Hepatocyte (in vitro differentiated cells): ENCODE results near the gene STN1. TPM values are rescaled to one million over a fixed set of nuclear protein-coding genes. Genes with fewer than 3 reads are reported as not detected.

ENCODE experiments used
- DNase-seq: peaks from one replicate; pipeline ENCODE4 v3.0.0-alpha.2; 2016; ENCODE audit warnings: low spot score
- H2AFZ ChIP-seq: fragments of 200-600 bp; sonication (generic); 2 replicates; pipeline ENCODE4 v1.6.0; 2016; ENCODE audit warnings: antibody characterized with exemption, mild to moderate bottlenecking
- H3K27ac ChIP-seq: fragments of 200-600 bp; sonication (generic); 2 replicates; pipeline ENCODE4 v1.5.1; 2016; ENCODE audit warnings: mild to moderate bottlenecking
- H3K27me3 ChIP-seq: fragments of 200-600 bp; sonication (generic); 2 replicates; pipeline ENCODE4 v1.6.1; 2016
- H3K36me3 ChIP-seq: fragments of 200-600 bp; sonication (generic); replicated peaks from 2 replicates; pipeline ENCODE4 v1.5.1; 2016; ENCODE audit warnings: low read depth; ENCODE audit not compliant: insufficient read depth
- H3K4me1 ChIP-seq: fragments of 200-600 bp; sonication (generic); 2 replicates; pipeline ENCODE4 v1.5.1; 2016; ENCODE audit warnings: mild to moderate bottlenecking, moderate library complexity; ENCODE audit not compliant: insufficient read depth
- H3K4me2 ChIP-seq: fragments of 200-600 bp; sonication (generic); 2 replicates; pipeline ENCODE4 v1.6.0; 2016
- H3K4me3 ChIP-seq: fragments of 200-600 bp; sonication (generic); 2 replicates; pipeline ENCODE4 v1.5.1; 2016; ENCODE audit warnings: mild to moderate bottlenecking
- H3K79me2 ChIP-seq: fragments of 200-600 bp; sonication (generic); 2 replicates; pipeline ENCODE4 v1.6.0; 2017; ENCODE audit warnings: mild to moderate bottlenecking
- H3K9me2 ChIP-seq: fragments of 200-600 bp; sonication (generic); replicated peaks from 2 replicates; pipeline ENCODE4 v1.6.0; 2017; ENCODE audit warnings: mild to moderate bottlenecking; ENCODE audit not compliant: insufficient read depth
- H3K9me3 ChIP-seq: fragments of 200-600 bp; sonication (generic); 2 replicates; pipeline ENCODE4 v1.5.1; 2016; ENCODE audit warnings: low read depth, mild to moderate bottlenecking
- H4K20me1 ChIP-seq: fragments of 200-600 bp; sonication (generic); 2 replicates; pipeline ENCODE4 v1.6.0; 2016; ENCODE audit warnings: mild to moderate bottlenecking; ENCODE audit not compliant: insufficient read depth, poor library complexity, severe bottlenecking
- EZH2 ChIP-seq: fragments of 200-600 bp; sonication (generic); IDR thresholded peaks from 2 replicates; pipeline ENCODE4 v1.6.1; 2016; ENCODE audit warnings: antibody characterized with exemption, mild to moderate bottlenecking, borderline replicate concordance
- EZH2phosphoT487 ChIP-seq: fragments of 200-600 bp; sonication (generic); IDR thresholded peaks from one replicate; pipeline ENCODE4 v1.6.1; 2018; ENCODE audit warnings: antibody characterized with exemption, mild to moderate bottlenecking, low read depth, moderate library complexity; ENCODE audit not compliant: unreplicated experiment, severe bottlenecking
- WGBS: methylation state at CpG from one replicate; pipeline ENCODE4 v1.1.6; 2016; ENCODE audit warnings: low lambda C conversion rate; ENCODE audit errors: missing lambda C conversion rate; 5-methylcytosine and 5-hydroxymethylcytosine counted together
- polyA plus RNA-seq: library from polyadenylated mRNA; unstranded; fragments of >200 nt; fragmentation: Nextera tagmentation; extraction: Ambion mirVana; gene quantifications from 2 replicates; pipeline ENCODE4 v1.2.1, GENCODE V29; 2016
- total RNA-seq: library from RNA; depleted of rRNA; stranded (reverse); fragments of >200 nt; gene quantifications from 2 replicates; pipeline ENCODE4 v1.2.3, GENCODE V29; 2014
- TF ChIP-seq, protein P1 (sequence below): fragments of 200-600 bp; sonication (generic); IDR thresholded peaks from 2 replicates; pipeline ENCODE4 v1.5.1; 2016; ENCODE audit warnings: antibody characterized with exemption, mild to moderate bottlenecking; ENCODE audit not compliant: poor library complexity

The STN1 gene
- total and polyA plus RNA-seq, 2 experiments from 2014 or later, result 20.1 to 20.2 TPM

- no peak for DNase-seq
- no peaks in the 10 kb centered on the region for H4K20me1 ChIP-seq
- peaks cover 5% of the 10 kb centered on the region for H3K4me1 ChIP-seq
- H3K36me3 ChIP-seq, result no peaks in the 10 kb centered on the region
- no peak overlapping the region for H3K4me3 ChIP-seq
- H3K9me2 ChIP-seq, result no peaks in the 10 kb centered on the region
- H2AFZ ChIP-seq, result no peak overlapping the region
- WGBS, result 88% methylated on average over 1 of the region's 1 CpG
- H3K9me3 ChIP-seq, result no peaks in the 10 kb centered on the region
- H3K27me3 ChIP-seq, result no peaks in the 10 kb centered on the region
- no peak overlapping the region for H3K27ac ChIP-seq
- no peak overlapping the region for H3K4me2 ChIP-seq
- H3K79me2 ChIP-seq, result no peaks in the 10 kb centered on the region
- TF ChIP-seq, protein P1, sequence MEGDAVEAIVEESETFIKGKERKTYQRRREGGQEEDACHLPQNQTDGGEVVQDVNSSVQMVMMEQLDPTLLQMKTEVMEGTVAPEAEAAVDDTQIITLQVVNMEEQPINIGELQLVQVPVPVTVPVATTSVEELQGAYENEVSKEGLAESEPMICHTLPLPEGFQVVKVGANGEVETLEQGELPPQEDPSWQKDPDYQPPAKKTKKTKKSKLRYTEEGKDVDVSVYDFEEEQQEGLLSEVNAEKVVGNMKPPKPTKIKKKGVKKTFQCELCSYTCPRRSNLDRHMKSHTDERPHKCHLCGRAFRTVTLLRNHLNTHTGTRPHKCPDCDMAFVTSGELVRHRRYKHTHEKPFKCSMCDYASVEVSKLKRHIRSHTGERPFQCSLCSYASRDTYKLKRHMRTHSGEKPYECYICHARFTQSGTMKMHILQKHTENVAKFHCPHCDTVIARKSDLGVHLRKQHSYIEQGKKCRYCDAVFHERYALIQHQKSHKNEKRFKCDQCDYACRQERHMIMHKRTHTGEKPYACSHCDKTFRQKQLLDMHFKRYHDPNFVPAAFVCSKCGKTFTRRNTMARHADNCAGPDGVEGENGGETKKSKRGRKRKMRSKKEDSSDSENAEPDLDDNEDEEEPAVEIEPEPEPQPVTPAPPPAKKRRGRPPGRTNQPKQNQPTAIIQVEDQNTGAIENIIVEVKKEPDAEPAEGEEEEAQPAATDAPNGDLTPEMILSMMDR, result no peak
- TF ChIP-seq EZH2 (no peak), EZH2phosphoT487 (no peak)
Observed at GRCh38 chr10:103868200-103868599, 49.8 kb downstream of the STN1 start.

DNA sequence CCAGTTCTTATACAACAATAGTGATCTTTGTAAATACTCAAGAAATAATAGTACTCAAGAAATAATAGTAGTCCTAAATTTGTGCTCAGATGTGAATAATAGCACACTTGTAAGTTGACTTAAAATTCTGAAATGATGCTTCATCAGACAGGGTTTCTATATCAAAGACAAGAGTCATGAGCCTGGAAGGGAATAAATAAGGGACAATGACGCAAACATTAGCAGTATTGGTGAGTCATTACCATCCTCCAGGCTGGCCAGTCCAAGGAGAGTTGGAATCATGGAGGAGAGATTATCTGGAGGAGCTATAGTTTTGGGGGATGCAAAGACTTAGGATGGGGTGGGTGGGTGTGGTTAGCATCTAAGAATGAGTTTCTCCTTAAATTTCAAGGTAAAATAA, 56.5 kb downstream of the STN1 start:
- Histone ChIP-seq H3K9me2 (no peaks in the 10 kb centered on the region), H4K20me1 (no peaks in the 10 kb centered on the region), H3K79me2 (no peaks in the 10 kb centered on the region), H3K4me3 (no peak overlapping the region), H3K27me3 (no peaks in the 10 kb centered on the region), H3K36me3 (no peaks in the 10 kb centered on the region), H3K4me1 (no peaks in the 10 kb centered on the region), H2AFZ (no peak overlapping the region), H3K4me2 (no peak overlapping the region), H3K9me3 (no peaks in the 10 kb centered on the region), H3K27ac (no peak overlapping the region)
- WGBS, result 90% methylated on average over 1 of the region's 1 CpG
- TF ChIP-seq EZH2 (no peak), EZH2phosphoT487 (no peak)
- TF ChIP-seq, protein P1, result no peak
- no peak for DNase-seq

DNA sequence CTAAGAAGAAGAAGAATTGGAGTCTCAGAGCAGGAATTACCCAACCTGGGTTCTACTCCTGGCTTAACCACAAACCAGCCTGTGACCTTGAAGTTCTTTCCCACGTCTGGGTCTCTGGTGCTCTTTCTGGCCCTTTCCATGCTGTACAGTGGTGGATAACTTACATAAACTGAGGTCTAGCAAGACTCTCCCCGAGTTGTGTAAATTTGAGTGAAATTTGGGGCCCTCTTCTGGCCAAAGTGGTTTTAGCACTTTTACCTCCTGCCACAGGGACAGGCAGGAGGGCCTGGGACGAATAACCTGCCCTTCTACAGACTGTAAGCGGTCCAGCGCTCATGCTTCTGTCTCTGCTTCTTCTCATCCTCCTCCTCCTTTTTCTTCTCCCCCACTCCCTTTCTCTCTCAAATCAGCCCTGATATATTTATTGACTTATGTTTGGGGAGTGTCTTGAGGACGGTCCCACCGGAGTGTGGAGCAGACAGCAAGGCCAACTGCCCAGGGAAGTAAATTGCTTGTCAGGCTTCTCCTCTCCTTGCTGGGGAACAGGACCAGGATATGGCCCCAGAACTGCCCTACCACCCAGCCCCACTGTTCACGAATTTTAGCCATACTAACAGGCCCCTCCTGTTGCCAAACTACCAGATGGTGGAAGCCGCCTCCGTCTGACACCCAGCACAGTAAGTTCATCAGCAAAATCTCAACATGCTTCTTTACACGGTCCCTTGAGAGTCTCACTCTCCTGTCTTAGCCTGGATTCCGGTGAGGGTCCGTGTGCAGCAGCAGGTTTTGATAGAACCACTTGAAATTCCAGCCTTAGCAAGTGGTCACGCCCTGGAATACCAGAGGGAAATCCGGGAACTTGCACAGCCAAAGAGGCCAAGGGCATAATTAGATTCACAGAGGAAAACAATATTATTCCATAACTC, 58.6 kb downstream of the STN1 start:
- WGBS, result 63% methylated on average over 15 of the region's 15 CpGs
- Histone ChIP-seq H3K4me3 (no peak overlapping the region), H3K4me2 (no peak overlapping the region), H4K20me1 (peaks cover 3% of the 10 kb centered on the region), H3K36me3 (no peaks in the 10 kb centered on the region), H3K27me3 (no peaks in the 10 kb centered on the region), H3K9me2 (no peaks in the 10 kb centered on the region), H3K27ac (no peak overlapping the region), H2AFZ (no peak overlapping the region), H3K4me1 (peaks cover 3% of the 10 kb centered on the region), H3K79me2 (peaks cover 7% of the 10 kb centered on the region), H3K9me3 (no peaks in the 10 kb centered on the region)
- TF ChIP-seq, protein P1, result peak; percentile 77
- no peak for TF ChIP-seq EZH2phosphoT487
- TF ChIP-seq EZH2, result no peak
- peak; percentile 75 for DNase-seq
